Posterior cingulate gyrus (tissue), 11 donors: Measurements from ENCODE around the gene BRD4.

ENCODE experiments used
- DNase-seq, 10 donors: peaks; one replicate each; pipeline versions ENCODE4 v3.0.0 to v3.0.0-alpha.2; 2020 to 2021; ENCODE audit warnings: mixed read lengths in 3 of 10
- intact Hi-C: fragments of 100-400 bp; cut with DNase I; formaldehyde crosslinking; loops from one replicate; pipeline ENCODE4 v1.15.1; 2023

The BRD4 gene

GRCh38 chr19:15276620-15277215, 55.6 kb downstream of the BRD4 start:
- peak in 1 of 10 donors; percentile 36 for DNase-seq

GRCh38 chr19:15274477-15274876, 57.9 kb downstream of the BRD4 start:
- peak in 1 of 10 donors; percentile 11 for DNase-seq
- intact Hi-C loops: no loop called here

More at GRCh38 chr19:15276620-15277215, 55.6 kb downstream of the BRD4 start:
- intact Hi-C loops: no loop called here

- intact Hi-C loops: loop anchor here (5.0 kb wide), 2 partner anchors 62 to 162 kb away; partner anchors contain the start of gene BRD4
- peak in 2 of 10 donors; percentile 65 to 67 for DNase-seq
Observed at GRCh38 chr19:15269806-15270205, 62.5 kb downstream of the BRD4 start.

- peak in 2 of 10 donors; percentile 33 to 34 for DNase-seq
- intact Hi-C loops: loop anchor here (5.0 kb wide), 2 partner anchors 63 to 163 kb away; partner anchors contain the start of gene BRD4
Observed at GRCh38 chr19:15268928-15269253, 63.4 kb downstream of the BRD4 start.

- peak in 2 of 10 donors; percentile 57 to 59 for DNase-seq
- intact Hi-C loops: loop anchor here (5.0 kb wide), 2 partner anchors 64 to 164 kb away; partner anchors contain the start of gene BRD4
Observed at GRCh38 chr19:15268192-15268927, 64.0 kb downstream of the BRD4 start.

- intact Hi-C loops: loop anchor here (5.0 kb wide), 2 partner anchors 66 to 166 kb away; partner anchors contain the start of gene BRD4
- peak in 3 of 10 donors; percentile 24 to 83 (median 39) for DNase-seq
Observed at GRCh38 chr19:15266683-15267082, 65.7 kb downstream of the BRD4 start.

- intact Hi-C loops: loop anchor here (5.0 kb wide), 2 partner anchors 66 to 166 kb away; partner anchors contain the start of gene BRD4
- peak; percentile 85 to 98 (median 90) for DNase-seq
Observed at GRCh38 chr19:15265850-15266248, 66.5 kb downstream of the BRD4 start.

- peak in 2 of 10 donors; percentile 67 for DNase-seq
- intact Hi-C loops: loop anchor here (5.0 kb wide), 2 partner anchors 67 to 167 kb away; partner anchors contain the start of gene BRD4
Observed at GRCh38 chr19:15265214-15265849, 67.0 kb downstream of the BRD4 start.

- no peak for DNase-seq
- intact Hi-C loops: loop anchor here (1.0 to 5.0 kb wide), 4 partner anchors 67 to 291 kb away; partner anchors contain the start of genes AKAP8 and BRD4
Observed at GRCh38 chr19:15264933-15265206, 67.5 kb downstream of the BRD4 start.

GRCh38 chr19:15264061-15264932, 68.0 kb downstream of the BRD4 start:
- intact Hi-C loops: loop anchor here (1.0 to 5.0 kb wide), 2 partner anchors 113 to 292 kb away; partner anchors contain the start of gene AKAP8

GRCh38 chr19:15263361-15263985, 68.9 kb downstream of the BRD4 start:
- DNase-seq: peak in 2 of 10 donors; percentile 60 to 73
- intact Hi-C loops: loop anchor here (5.0 kb wide), 1 partner anchor 114 kb away; the partner anchor contains the start of gene AKAP8

More at GRCh38 chr19:15264061-15264932, 68.0 kb downstream of the BRD4 start:
- DNase-seq: peak; percentile 53 to 96 (median 78)

GRCh38 chr19:15262011-15262410, 70.3 kb downstream of the BRD4 start:
- peak in 2 of 10 donors; percentile 30 to 55 for DNase-seq
- intact Hi-C loops: loop anchor here (5.0 kb wide), 1 partner anchor 115 kb away; the partner anchor contains the start of gene AKAP8

- intact Hi-C loops: loop anchor here (5.0 kb wide), 1 partner anchor 116 kb away; the partner anchor contains the start of gene AKAP8
Observed at GRCh38 chr19:15260939-15261338, 71.4 kb downstream of the BRD4 start.

GRCh38 chr19:15259907-15260306, 72.4 kb downstream of the BRD4 start:
- DNase-seq: peak in 1 of 10 donors; percentile 46
- intact Hi-C loops: loop anchor here (5.0 to 10.0 kb wide), 2 partner anchors 117 to 165 kb away; partner anchors contain the start of gene AKAP8

More at GRCh38 chr19:15260939-15261338, 71.4 kb downstream of the BRD4 start:
- DNase-seq: peak in 2 of 10 donors; percentile 69 to 86

- intact Hi-C loops: loop anchor here (10.0 kb wide), 1 partner anchor 163 kb away; no protein-coding TSS in a partner anchor
Observed at GRCh38 chr19:15257782-15258181, 74.6 kb downstream of the BRD4 start.

GRCh38 chr19:15256708-15257331, 75.5 kb downstream of the BRD4 start:
- DNase-seq: peak in 2 of 10 donors; percentile 11 to 45
- intact Hi-C loops: loop anchor here (10.0 kb wide), 1 partner anchor 162 kb away; no protein-coding TSS in a partner anchor

More at GRCh38 chr19:15257782-15258181, 74.6 kb downstream of the BRD4 start:
- DNase-seq: peak in 1 of 10 donors; percentile 43

- intact Hi-C loops: loop anchor here (10.0 kb wide), 1 partner anchor 161 kb away; no protein-coding TSS in a partner anchor
- peak in 1 of 10 donors; percentile 46 for DNase-seq
Observed at GRCh38 chr19:15255359-15255990, 76.9 kb downstream of the BRD4 start.
